Stimulated activated naive CD8-positive, alpha-beta T cell treated with anti-CD3 and anti-CD28 coated beads, Interleukin-15, amount 100 ng/mL, for 72 hours (primary cell): ENCODE measurements around the gene NRG2.

ENCODE experiments used
- ATAC-seq: fragments of 150-1000 bp; cut with Tn5 transposase; 2 replicates; pipeline ENCODE4 v1.10.0; 2021; ENCODE audit warnings: mild to moderate bottlenecking, moderate library complexity
- DNase-seq, 2 donors: peaks; one replicate each; pipeline ENCODE4 v3.0.0; 2021 to 2022
- H3K27ac Mint-ChIP-seq, 2 donors: one replicate each; pipeline ENCODE4 v1.8.0; 2022; ENCODE audit warnings: mild to moderate bottlenecking in 2 of 2, mixed read lengths in 2 of 2, moderate library complexity in 2 of 2
- H3K27me3 Mint-ChIP-seq: one replicate; pipeline ENCODE4 v1.8.0; 2022; ENCODE audit warnings: mixed read lengths
- H3K4me1 Mint-ChIP-seq: one replicate; pipeline ENCODE4 v1.8.0; 2022; ENCODE audit warnings: mild to moderate bottlenecking, mixed read lengths
- H3K4me3 Mint-ChIP-seq, 2 donors: one replicate each; pipeline ENCODE4 v1.8.0; 2022; ENCODE audit warnings: mild to moderate bottlenecking in 2 of 2, mixed read lengths in 2 of 2, moderate library complexity in 1 of 2
- H3K9me3 Mint-ChIP-seq, 2 donors: one replicate each; pipeline ENCODE4 v1.8.0; 2022; ENCODE audit warnings: mixed read lengths in 2 of 2

The NRG2 gene

DNA sequence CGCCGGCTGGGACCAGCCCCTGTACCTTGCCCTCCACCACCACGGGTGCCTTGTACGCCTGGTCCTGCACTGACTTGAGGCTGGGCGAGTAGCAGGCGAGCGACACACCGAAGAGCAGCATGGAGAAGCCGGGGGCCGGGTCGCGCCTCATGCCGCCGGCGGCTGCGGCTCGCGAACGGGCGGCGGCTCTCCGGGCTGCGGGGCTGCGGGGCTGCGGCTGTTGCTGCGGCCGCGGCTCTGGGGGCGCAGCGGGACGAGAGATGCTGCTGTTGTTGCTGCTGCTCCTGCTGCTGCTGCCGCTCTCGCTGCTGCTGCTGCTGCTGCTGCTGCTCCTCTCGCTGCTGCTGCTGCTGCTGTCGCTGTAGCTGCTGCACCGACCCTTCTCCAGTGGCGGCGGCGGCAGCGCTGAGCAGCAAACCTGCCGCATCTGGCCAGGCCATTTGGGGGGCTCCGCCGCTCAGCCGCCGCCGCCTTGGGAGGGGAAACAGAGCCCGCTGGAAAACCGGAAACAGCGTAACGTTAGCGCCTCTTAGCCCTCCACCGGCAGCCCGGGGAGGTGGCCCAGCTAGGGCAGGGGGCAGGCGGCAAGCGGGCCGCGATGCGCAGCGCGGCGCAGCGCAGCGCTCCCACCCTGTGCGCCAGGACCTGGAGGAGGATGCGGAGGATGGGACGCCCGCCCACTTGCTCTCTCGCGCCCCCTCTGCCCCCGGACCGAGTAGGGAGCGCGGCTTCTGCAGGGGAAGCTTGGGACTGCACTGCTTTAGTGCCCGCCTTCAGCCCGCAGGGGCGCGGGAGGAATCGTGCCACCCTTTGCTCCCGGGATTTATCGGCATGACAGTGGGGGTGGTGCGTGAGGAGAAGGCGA, at the start of gene NRG2:
Gene NRG2, minus strand, starts transcription at position 657 of the 865 bp plus-strand sequence.
- H3K27ac Mint-ChIP-seq = peak within 1 kb of the TSS in 1 of 2 donors; percentile 23
- peak; percentile 84 for ATAC-seq
- peak within 1 kb of the TSS; percentile 72 to 85 for H3K4me3 Mint-ChIP-seq
- peak; percentile 52 to 59 for DNase-seq
- H3K4me1 Mint-ChIP-seq = peaks cover 17% of the 10 kb centered on the region
- H3K9me3 Mint-ChIP-seq = no peaks in the 10 kb centered on the region
- H3K27me3 Mint-ChIP-seq = peaks cover 81% of the 10 kb centered on the region

DNA sequence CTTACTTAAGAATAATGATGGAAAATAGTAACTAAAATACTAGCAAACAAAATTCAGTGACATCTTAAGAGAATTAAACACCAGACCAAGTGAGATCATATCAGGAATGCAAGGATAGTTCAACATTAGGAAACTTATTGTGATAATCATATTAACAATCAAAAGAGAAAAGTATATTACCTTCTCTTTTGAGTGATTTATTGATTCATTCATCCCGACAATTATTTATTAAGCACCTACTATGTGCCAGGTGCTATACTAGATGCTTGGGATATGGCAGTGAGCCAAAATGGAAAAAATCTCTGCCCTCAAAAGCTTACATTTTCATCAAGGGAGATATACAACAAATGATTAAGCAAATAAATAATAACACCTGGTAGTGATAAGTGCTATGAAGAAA, 47.2 kb upstream of the NRG2 start:
- Mint-ChIP-seq H3K27me3 (peaks cover 17% of the 10 kb centered on the region), H3K9me3 (peaks cover 21 to 28% of the 10 kb centered on the region in 2 donors), H3K27ac (no peak overlapping the region), H3K4me1 (no peaks in the 10 kb centered on the region), H3K4me3 (no peak overlapping the region)
- ATAC-seq (no peak), DNase-seq (no peak)

DNA sequence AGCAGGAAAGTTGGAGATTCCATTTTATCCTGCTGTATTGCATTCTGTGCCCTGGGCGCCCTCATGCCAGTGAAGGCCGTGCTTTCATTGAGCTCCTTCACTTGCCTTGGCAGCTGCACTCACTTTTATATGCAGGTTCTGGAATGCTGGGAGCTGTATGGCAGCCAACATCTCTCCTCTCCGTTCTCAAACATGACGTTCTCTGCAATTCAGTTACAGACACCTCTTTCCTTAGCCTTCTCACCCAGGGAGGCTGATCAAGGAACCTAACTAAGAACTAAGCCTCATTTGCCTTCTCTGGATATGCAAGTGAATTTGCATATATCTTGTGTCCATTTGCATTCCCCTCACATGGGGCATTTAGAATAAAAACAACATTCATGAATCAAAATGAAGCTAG, 41.4 kb upstream of the NRG2 start:
- DNase-seq (no peak), ATAC-seq (no peak)
- peaks cover 36% of the 10 kb centered on the region for H3K27me3 Mint-ChIP-seq
- H3K4me3 Mint-ChIP-seq = no peak overlapping the region
- H3K27ac Mint-ChIP-seq = no peak overlapping the region
- no peaks in the 10 kb centered on the region for H3K4me1 Mint-ChIP-seq
- H3K9me3 Mint-ChIP-seq = peaks cover 6 to 7% of the 10 kb centered on the region in 2 donors

- H3K27me3 Mint-ChIP-seq = peaks cover 36% of the 10 kb centered on the region
- H3K27ac Mint-ChIP-seq = no peak overlapping the region
- no peak overlapping the region for H3K4me3 Mint-ChIP-seq
- DNase-seq (no peak), ATAC-seq (no peak)
- H3K4me1 Mint-ChIP-seq = no peaks in the 10 kb centered on the region
- H3K9me3 Mint-ChIP-seq = no peaks in the 10 kb centered on the region
Observed at GRCh38 chr5:140083650-140084049, 40.6 kb upstream of the NRG2 start.

- Mint-ChIP-seq H3K4me1 (no peaks in the 10 kb centered on the region), H3K9me3 (no peaks in the 10 kb centered on the region)
- ATAC-seq = no peak
Observed at GRCh38 chr5:140083120-140083519, 40.0 kb upstream of the NRG2 start.

GRCh38 chr5:140076788-140077187, 33.7 kb upstream of the NRG2 start:
- Mint-ChIP-seq H3K4me3 (no peak overlapping the region), H3K27ac (no peak overlapping the region), H3K27me3 (peaks cover 10% of the 10 kb centered on the region), H3K9me3 (no peaks in the 10 kb centered on the region), H3K4me1 (peaks cover 5% of the 10 kb centered on the region)
- DNase-seq (no peak), ATAC-seq (no peak)

More at GRCh38 chr5:140083120-140083519, 40.0 kb upstream of the NRG2 start:
- Mint-ChIP-seq H3K27me3 (peaks cover 36% of the 10 kb centered on the region), H3K4me3 (no peak overlapping the region), H3K27ac (no peak overlapping the region)
- no peak for DNase-seq

DNA sequence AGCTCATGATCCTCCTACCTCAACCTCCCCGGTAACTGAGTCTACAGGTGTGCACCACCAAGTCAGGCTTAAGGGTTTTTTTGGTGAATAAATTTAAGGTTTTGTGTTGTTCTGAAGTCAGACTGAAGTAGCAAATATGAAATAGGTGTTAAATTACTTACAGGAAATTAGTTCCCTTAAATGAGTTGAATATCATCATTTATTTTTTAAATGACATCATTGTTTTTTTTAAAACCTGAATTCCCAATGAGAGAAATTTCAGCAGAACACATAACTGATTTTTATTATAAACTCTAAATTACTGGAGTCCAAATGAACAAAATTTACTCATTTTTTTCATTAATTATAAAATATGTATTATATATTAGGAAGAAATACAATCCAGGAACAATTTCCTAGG, 33.0 kb upstream of the NRG2 start:
- Mint-ChIP-seq H3K9me3 (no peaks in the 10 kb centered on the region), H3K27ac (no peak overlapping the region), H3K27me3 (peaks cover 10% of the 10 kb centered on the region), H3K4me1 (peaks cover 5% of the 10 kb centered on the region), H3K4me3 (no peak overlapping the region)
- no peak for DNase-seq
- no peak for ATAC-seq

DNA sequence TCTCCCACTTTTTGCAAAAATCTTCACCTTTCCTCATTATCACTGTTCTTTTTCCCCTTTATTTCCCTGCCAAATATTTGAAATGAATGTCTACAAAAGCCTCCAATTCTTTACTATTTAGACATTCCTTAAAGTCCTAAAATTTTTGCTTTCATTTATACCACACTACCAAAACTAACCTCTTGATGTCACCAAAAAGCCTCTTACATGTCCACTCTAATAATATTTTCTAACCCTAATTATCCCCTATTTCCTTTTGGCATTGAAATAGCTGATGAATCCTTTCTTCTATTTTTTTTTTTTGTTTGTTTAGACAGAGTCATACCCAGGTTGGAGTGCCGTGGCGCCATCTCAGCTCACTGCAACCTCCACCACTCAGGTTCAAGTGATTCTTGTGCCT, 32.3 kb upstream of the NRG2 start:
- Mint-ChIP-seq H3K27ac (no peak overlapping the region), H3K4me1 (peaks cover 5% of the 10 kb centered on the region), H3K9me3 (no peaks in the 10 kb centered on the region), H3K4me3 (no peak overlapping the region), H3K27me3 (peaks cover 10% of the 10 kb centered on the region)
- no peak for DNase-seq
- ATAC-seq = no peak

DNA sequence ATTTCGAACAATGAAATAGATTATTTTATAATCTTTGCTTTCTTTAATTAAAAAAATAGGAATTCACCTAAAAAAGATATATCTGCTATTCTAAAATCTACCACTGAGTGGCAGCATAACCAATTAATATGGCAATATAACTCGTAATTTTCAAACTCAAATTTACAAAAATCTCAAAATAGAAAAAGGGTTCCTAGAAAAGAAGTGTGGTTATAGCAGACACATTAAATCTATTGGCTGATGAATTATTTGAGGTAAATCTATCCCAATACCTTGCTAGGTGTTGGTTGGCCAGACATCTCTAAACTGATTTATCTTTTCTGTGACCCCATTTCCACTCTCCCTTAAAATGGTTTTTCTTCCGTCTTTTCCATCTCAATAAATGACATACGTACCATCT, 30.2 kb upstream of the NRG2 start:
- DNase-seq (no peak), ATAC-seq (no peak)
- H3K4me1 Mint-ChIP-seq = peaks cover 5% of the 10 kb centered on the region
- no peak overlapping the region for H3K27ac Mint-ChIP-seq
- no peak overlapping the region for H3K4me3 Mint-ChIP-seq
- no peaks in the 10 kb centered on the region for H3K9me3 Mint-ChIP-seq
- peaks cover 12% of the 10 kb centered on the region for H3K27me3 Mint-ChIP-seq

DNA sequence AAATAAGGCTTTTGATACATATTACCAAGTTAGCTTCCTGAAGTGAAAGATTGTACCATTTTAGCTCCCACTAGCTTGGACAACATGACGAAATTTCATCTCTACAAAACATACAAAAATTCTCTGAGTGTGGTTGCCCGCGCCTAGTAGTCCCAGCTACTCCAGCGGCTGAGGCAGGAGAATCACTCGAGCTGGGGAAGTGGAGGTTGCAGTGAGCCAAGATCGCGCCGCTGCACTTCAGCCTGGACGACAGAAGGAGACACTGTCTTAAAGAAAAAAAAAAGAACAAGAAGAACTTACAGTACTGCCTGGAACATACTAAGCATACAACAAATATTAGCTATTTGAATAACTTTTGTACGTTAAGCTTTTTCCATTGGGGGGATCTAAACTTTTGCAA, 29.7 kb upstream of the NRG2 start:
- no peak overlapping the region for H3K27ac Mint-ChIP-seq
- peaks cover 17% of the 10 kb centered on the region for H3K27me3 Mint-ChIP-seq
- DNase-seq (no peak), ATAC-seq (no peak)
- H3K4me1 Mint-ChIP-seq = peaks cover 5% of the 10 kb centered on the region
- no peaks in the 10 kb centered on the region for H3K9me3 Mint-ChIP-seq
- H3K4me3 Mint-ChIP-seq = no peak overlapping the region

- peaks cover 24% of the 10 kb centered on the region for H3K27me3 Mint-ChIP-seq
- no peak for DNase-seq
- no peak for ATAC-seq
- H3K4me3 Mint-ChIP-seq = no peak overlapping the region
- H3K4me1 Mint-ChIP-seq = no peaks in the 10 kb centered on the region
- no peaks in the 10 kb centered on the region for H3K9me3 Mint-ChIP-seq
- H3K27ac Mint-ChIP-seq = no peak overlapping the region
Observed at GRCh38 chr5:140060816-140061215, 17.7 kb upstream of the NRG2 start.

DNA sequence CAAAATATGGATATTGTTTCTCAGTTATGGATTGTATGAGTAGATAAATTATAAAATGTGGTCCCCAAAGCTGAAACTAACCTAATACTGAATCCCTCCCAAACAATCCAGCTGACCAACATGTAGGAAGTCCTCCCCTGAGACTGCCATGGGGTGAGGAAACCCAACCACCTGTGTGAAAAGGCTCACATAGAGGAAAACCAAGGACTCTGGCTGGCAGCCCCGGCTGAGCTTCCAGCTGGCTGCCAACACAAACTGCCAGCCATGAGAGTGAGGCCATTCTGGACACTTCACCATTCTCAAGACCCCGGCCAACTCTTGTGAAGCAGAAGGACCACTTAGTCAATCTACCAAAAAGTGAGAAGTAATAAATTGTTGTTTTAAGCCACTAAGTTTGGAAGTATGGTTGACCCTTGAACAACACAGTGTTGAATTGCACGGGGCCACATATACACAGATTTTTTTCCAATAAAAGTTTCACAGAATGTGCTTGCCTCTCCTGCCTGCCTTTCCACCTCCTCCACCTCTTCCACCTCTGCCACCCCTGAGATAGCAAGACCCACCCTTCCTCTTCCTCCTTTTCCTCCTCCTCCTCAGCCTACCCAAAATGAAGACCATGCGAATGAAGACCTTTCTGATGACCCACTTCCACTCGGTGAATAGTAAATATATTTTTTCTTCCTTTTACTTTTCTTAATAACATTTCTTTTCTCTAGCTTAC, 15.3 kb upstream of the NRG2 start:
- H3K27me3 Mint-ChIP-seq = peaks cover 16% of the 10 kb centered on the region
- DNase-seq = no peak
- no peak overlapping the region for H3K4me3 Mint-ChIP-seq
- H3K4me1 Mint-ChIP-seq = no peaks in the 10 kb centered on the region
- ATAC-seq = no peak
- no peaks in the 10 kb centered on the region for H3K9me3 Mint-ChIP-seq
- H3K27ac Mint-ChIP-seq = no peak overlapping the region

GRCh38 chr5:140056880-140057279, 13.8 kb upstream of the NRG2 start:
- DNase-seq (no peak), ATAC-seq (no peak)
- Mint-ChIP-seq H3K27me3 (peaks cover 7% of the 10 kb centered on the region), H3K4me3 (no peak overlapping the region), H3K27ac (no peak overlapping the region), H3K9me3 (no peaks in the 10 kb centered on the region), H3K4me1 (no peaks in the 10 kb centered on the region)

- Mint-ChIP-seq H3K27ac (no peak overlapping the region), H3K27me3 (peaks cover 7% of the 10 kb centered on the region), H3K4me1 (no peaks in the 10 kb centered on the region), H3K4me3 (no peak overlapping the region), H3K9me3 (no peaks in the 10 kb centered on the region)
- no peak for ATAC-seq
- no peak for DNase-seq
Observed at GRCh38 chr5:140055152-140055551, 12.1 kb upstream of the NRG2 start.

GRCh38 chr5:140054086-140054689, 11.1 kb upstream of the NRG2 start:
- Mint-ChIP-seq H3K27ac (no peak overlapping the region), H3K9me3 (no peaks in the 10 kb centered on the region), H3K4me3 (no peak overlapping the region), H3K4me1 (no peaks in the 10 kb centered on the region), H3K27me3 (peaks cover 7% of the 10 kb centered on the region)
- ATAC-seq (no peak), DNase-seq (no peak)

DNA sequence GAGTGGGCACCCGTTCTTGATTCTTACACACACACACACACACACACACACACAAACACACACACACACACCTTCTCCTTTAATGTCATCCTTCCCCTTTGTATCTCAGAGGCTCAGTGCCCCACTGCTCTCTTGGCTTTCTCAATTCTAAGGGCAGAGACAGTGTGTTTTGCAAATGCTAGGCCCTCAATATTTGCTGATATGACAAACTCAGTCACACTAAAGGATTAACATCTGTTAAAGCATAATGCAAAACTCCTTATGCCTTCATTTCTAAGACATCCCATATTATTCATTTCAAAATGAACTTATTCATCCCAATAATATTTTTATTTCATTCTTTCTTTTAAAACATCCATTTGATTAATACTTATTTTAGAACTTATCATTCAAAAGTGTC, 8.9 kb upstream of the NRG2 start:
- no peak overlapping the region for H3K4me3 Mint-ChIP-seq

More for the DNA sequence above, 8.9 kb upstream of the NRG2 start:
- H3K27ac Mint-ChIP-seq = no peak overlapping the region
- no peak for ATAC-seq
- H3K9me3 Mint-ChIP-seq = no peaks in the 10 kb centered on the region
- no peaks in the 10 kb centered on the region for H3K4me1 Mint-ChIP-seq
- peaks cover 28% of the 10 kb centered on the region for H3K27me3 Mint-ChIP-seq
- no peak for DNase-seq
